Measurements from ENCODE around the gene ZNF808. TPM values are rescaled to one million over a fixed set of nuclear protein-coding genes. Genes with fewer than 3 reads are reported as not detected.
"Not testable (repeated sequence)": the region's sequence is repeated elsewhere in the genome, so short reads cannot be mapped to it uniquely, and the experiment has no call there.

Gene ZNF808
- total RNA-seq, 4 donors from 2014 or later: 15.1 to 47.6 (median 17.6) TPM

DNA sequence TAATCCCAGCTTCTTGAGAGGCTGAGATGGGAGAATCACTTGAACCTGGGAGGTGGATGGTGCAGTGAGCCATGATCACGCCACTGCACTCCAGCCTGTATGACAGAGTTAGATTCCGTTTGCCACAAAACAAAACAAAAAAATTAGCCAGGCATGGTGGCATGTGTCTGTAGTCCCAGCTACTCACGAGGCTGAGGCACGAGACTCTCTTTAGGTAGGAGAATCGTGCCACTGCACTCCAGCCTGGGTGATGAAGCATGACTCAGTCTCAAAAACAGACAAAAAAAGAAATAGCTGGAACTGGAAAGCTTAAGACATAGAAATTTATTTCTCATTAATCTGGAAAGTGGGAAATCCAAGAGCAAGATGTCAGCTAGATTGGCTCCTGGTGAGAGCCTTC, 20.2 kb upstream of the ZNF808 start:
- TF ChIP-seq, protein P1, sequence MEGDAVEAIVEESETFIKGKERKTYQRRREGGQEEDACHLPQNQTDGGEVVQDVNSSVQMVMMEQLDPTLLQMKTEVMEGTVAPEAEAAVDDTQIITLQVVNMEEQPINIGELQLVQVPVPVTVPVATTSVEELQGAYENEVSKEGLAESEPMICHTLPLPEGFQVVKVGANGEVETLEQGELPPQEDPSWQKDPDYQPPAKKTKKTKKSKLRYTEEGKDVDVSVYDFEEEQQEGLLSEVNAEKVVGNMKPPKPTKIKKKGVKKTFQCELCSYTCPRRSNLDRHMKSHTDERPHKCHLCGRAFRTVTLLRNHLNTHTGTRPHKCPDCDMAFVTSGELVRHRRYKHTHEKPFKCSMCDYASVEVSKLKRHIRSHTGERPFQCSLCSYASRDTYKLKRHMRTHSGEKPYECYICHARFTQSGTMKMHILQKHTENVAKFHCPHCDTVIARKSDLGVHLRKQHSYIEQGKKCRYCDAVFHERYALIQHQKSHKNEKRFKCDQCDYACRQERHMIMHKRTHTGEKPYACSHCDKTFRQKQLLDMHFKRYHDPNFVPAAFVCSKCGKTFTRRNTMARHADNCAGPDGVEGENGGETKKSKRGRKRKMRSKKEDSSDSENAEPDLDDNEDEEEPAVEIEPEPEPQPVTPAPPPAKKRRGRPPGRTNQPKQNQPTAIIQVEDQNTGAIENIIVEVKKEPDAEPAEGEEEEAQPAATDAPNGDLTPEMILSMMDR (IDR thresholded peaks at IDR 0.05): no peak
- DNase-seq (ENCODE audit: low spot score): no peak
- ATAC-seq (ENCODE audit: low FRiP score): no peak

- TF ChIP-seq, protein P1 (IDR thresholded peaks at IDR 0.05): no peak
- DNase-seq (ENCODE audit: low spot score) (no peak), ATAC-seq (ENCODE audit: low FRiP score) (no peak)
These were observed 11.3 kb upstream of the ZNF808 start for GRCh38 chr19:52516191-52516590.

GRCh38 chr19:52518646-52519045, 8.8 kb upstream of the ZNF808 start:
- no peak for ATAC-seq (ENCODE audit: low FRiP score)

DNA sequence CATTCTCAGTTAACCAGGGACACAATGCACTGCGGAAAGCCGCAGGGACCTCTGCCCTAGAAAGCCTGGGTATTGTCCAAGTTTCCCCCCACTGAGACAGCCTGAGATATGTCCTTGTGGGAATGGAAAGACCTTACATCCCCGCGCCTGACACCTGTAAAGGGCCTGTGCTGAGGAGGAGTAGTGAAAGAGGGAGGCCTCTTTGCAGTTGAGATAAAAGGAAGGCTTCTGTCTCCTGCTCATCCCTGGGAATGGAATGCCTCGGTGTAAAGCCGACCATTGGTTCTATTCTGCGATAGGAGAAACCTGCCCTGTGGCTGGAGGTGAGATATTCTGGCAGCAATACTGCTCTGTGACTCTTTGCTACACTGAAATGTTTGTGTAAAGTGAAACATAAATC, 8.3 kb upstream of the ZNF808 start:
- DNase-seq (ENCODE audit: low spot score); ATAC-seq (ENCODE audit: low FRiP score): not testable (repeated sequence)

More at GRCh38 chr19:52518646-52519045, 8.8 kb upstream of the ZNF808 start:
- TF ChIP-seq, protein P1 (IDR thresholded peaks at IDR 0.05): no peak
- DNase-seq (ENCODE audit: low spot score): no peak

DNA sequence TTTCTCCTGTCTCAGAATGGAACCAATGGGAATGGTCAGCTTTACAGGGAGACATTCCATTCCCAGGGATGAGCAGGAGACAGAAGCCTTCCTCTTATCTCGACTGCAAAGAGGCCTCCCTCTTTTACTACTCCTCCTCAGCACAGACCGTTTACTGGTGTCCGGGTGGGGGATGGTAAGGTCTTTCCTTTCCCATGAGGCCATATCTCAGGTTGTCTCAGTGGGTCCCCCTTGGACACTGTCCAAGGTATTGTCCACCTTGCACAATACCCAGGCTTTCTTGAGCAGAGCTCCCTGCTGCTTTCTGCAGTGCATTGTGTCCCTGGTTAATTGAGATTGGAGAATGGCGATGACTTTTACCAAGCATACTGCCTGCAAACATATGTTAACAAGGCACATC, 7.5 kb upstream of the ZNF808 start:
- no peak for DNase-seq (ENCODE audit: low spot score)
- ATAC-seq (ENCODE audit: low FRiP score): no peak
- TF ChIP-seq, protein P1 (IDR thresholded peaks at IDR 0.05): no peak

GRCh38 chr19:52522551-52522950, 4.9 kb upstream of the ZNF808 start:
- TF ChIP-seq, protein P1 (IDR thresholded peaks at IDR 0.05): no peak
- DNase-seq (ENCODE audit: low spot score) (no peak), ATAC-seq (ENCODE audit: low FRiP score) (no peak)

DNA sequence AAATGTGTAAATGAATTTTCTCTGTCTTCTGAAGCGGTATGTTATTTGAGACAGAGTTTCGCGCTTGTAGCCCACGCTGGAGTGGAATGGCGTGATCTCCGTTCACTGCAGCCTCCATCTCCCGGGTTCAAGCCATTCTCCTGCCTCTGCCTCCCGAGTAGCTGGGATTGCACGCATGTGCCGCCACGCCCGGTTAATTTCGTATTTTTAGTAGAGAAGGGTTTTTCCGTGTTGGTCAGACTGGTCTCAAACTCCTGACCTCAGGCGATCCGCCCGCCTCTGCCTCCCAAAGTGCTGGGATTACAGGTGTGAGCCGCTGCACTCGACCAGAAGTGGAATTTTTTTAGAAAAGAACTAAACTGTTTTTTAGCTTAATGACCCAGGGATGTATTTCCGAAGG, 3.4 kb upstream of the ZNF808 start:
- TF ChIP-seq, protein P1 (IDR thresholded peaks at IDR 0.05): no peak
- ATAC-seq (ENCODE audit: low FRiP score) (no peak), DNase-seq (ENCODE audit: low spot score) (no peak)

- peak; percentile 24 for ATAC-seq (ENCODE audit: low FRiP score)
- no peak for DNase-seq (ENCODE audit: low spot score)
These were observed 486 bp downstream of the ZNF808 start for GRCh38 chr19:52527956-52528351.

More at GRCh38 chr19:52527956-52528351, 486 bp downstream of the ZNF808 start:
- TF ChIP-seq, protein P1 (IDR thresholded peaks at IDR 0.05): no peak

Measured in omental fat pad (tissue), 4 donors.